Measurements from ENCODE around the gene CCDC150. TPM values are rescaled to one million over a fixed set of nuclear protein-coding genes. Genes with fewer than 3 reads are reported as not detected.

The CCDC150 gene
- total and polyA plus RNA-seq, 2 donors (not counting 1 experiment from before 2014, with no cell fraction given) = 0.70 to 4.9 TPM

DNA sequence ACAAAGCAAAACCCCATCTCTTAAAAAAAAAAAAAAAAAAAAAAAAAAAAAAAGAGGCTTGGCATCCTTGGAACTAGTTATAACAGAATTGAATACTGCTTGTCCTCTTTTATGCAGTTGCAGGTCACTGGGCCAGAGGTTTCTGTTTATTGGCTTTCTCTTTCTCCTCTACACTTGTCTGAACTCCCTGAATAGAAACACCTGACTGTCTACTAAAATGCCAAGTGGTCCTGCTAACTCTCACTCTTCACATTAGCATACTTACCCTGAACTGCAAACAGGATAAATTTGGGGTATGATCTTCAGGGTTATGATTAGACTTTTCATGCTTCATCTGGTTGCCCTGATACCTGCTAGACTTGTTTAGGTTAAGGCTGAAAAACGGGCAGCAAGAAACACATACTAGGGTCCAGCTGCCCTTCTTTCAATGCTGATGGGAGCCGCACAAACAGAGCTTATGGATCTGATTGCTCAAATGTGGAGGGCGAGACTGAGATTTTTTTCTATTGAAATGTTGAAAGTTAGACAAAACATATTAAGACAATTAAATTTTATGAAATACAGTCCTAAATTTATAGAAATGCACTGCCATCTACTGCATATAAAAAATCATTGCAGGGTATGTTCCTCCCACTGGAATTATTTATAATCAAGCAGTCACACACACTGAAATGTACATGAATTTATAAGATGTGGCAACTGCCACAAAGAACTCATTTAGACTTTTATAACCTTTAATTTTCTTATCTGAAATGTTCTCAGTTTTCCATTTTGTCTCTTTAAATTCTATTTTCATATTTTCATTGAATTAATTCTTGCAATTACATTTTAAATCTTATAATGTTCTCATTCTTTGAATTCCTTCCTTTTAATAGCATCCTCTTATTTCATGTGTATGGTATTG lies 119.2 kb downstream of the CCDC150 start:
- Histone ChIP-seq H3K27me3 (replicated peaks in 1 of 4; ENCODE audit: control extremely low read depth in 1 of 4, control insufficient read depth in 3 of 4, insufficient read depth in 4 of 4, low read length in 3 of 4) (no peaks in the 10 kb centered on the region), H2AFZ (ENCODE audit: insufficient read depth, low read depth, low read length, poor library complexity, severe bottlenecking) (no peak overlapping the region), H4K20me1 (ENCODE audit: control insufficient read depth, insufficient read depth, low read length, poor library complexity, severe bottlenecking) (no peaks in the 10 kb centered on the region), H3K79me2 (ENCODE audit: control insufficient read depth, insufficient read depth, low read length) (no peaks in the 10 kb centered on the region), H3K27ac (ENCODE audit: low read length in 2 of 2) (no peak overlapping the region), H3K9ac (ENCODE audit: low read length) (no peak overlapping the region), H3K4me2 (replicated peaks; ENCODE audit: low read depth, low read length, poor library complexity, severe bottlenecking) (no peak overlapping the region), H3K4me1 (ENCODE audit: control insufficient read depth in 2 of 2, insufficient read depth in 2 of 2, low read length in 2 of 2) (no peaks in the 10 kb centered on the region), H3K9me3 (ENCODE audit: control extremely low read depth in 1 of 3, control insufficient read depth in 2 of 3, insufficient read depth in 1 of 3, low read length in 2 of 3) (peaks cover 0 to 6% (median 0%) of the 10 kb centered on the region in 3 donors), H3K4me3 (ENCODE audit: control extremely low read depth in 1 of 5, extremely low read depth in 1 of 5, insufficient read depth in 1 of 5, low read depth in 2 of 5, low read length in 4 of 5) (no peak overlapping the region), H3K36me3 (replicated peaks in 1 of 2; ENCODE audit: control extremely low read depth in 1 of 2, control insufficient read depth in 1 of 2, extremely low read depth in 1 of 2, insufficient read depth in 2 of 2, low read length in 1 of 2) (peaks cover 0 to 1% of the 10 kb centered on the region in 2 experiments)
- Mint-ChIP-seq H3K27ac (no peak overlapping the region), H3K27me3 (no peaks in the 10 kb centered on the region), H3K4me3 (no peak overlapping the region), H3K4me1 (no peaks in the 10 kb centered on the region), H3K9me3 (ENCODE audit: insufficient read depth) (peaks cover 16% of the 10 kb centered on the region)
- ATAC-seq (ENCODE audit: low read depth) (no peak), DNase-seq (no peak)
- intact Hi-C loops (cut with micrococcal nuclease) = no loop called here
- ChIA-PET CTCF (interaction anchor here (0.6 to 1.7 kb wide), 5 partner anchors 8 to 1047 kb away, joined by 3 to 8 read pairs (median 3); partner anchors contain the start of gene DNAH7), POLR2A (no interaction called here)
- peak; percentile 24 for TF ChIP-seq CTCF (IDR thresholded peaks at IDR 0.05)
- no peak for TF ChIP-seq EZH2 (IDR thresholded peaks at IDR 0.05; ENCODE audit: borderline replicate concordance, insufficient read depth, low read depth, low read length, poor library complexity, severe bottlenecking)
- 78% methylated on average over 1 of the region's 3 CpGs for WGBS (ENCODE audit: insufficient coverage)

DNA sequence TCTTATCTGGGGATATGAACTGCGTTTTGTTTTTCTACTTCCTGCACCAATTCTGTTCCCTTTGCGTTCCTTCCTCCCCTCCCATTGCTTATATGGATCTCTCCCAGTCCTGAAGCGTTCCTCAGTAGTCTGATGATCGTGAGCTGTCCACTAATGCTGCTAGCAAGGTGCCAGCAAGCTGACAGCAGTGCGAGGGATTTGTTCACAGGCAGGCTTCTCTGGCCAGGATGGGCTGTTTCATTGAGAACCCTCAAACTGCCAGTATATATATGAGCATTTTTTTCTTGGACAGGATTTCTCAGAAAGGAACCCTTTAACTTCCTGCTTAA lies 119.8 kb downstream of the CCDC150 start:
- intact Hi-C loops (cut with micrococcal nuclease) = no loop called here
- H3K27ac Mint-ChIP-seq = no peak overlapping the region
- Histone ChIP-seq H3K4me1 (ENCODE audit: control insufficient read depth in 2 of 2, insufficient read depth in 2 of 2, low read length in 2 of 2) (no peaks in the 10 kb centered on the region), H3K4me2 (replicated peaks; ENCODE audit: low read depth, low read length, poor library complexity, severe bottlenecking) (no peak overlapping the region), H3K4me3 (ENCODE audit: control extremely low read depth in 1 of 5, extremely low read depth in 1 of 5, insufficient read depth in 1 of 5, low read depth in 2 of 5, low read length in 4 of 5) (no peak overlapping the region), H3K9ac (ENCODE audit: low read length) (no peak overlapping the region), H3K27ac (ENCODE audit: low read length in 2 of 2) (no peak overlapping the region), H2AFZ (ENCODE audit: insufficient read depth, low read depth, low read length, poor library complexity, severe bottlenecking) (no peak overlapping the region), H3K27me3 (replicated peaks in 1 of 4; ENCODE audit: control extremely low read depth in 1 of 4, control insufficient read depth in 3 of 4, insufficient read depth in 4 of 4, low read length in 3 of 4) (no peaks in the 10 kb centered on the region), H3K79me2 (ENCODE audit: control insufficient read depth, insufficient read depth, low read length) (no peaks in the 10 kb centered on the region), H4K20me1 (ENCODE audit: control insufficient read depth, insufficient read depth, low read length, poor library complexity, severe bottlenecking) (no peaks in the 10 kb centered on the region), H3K36me3 (replicated peaks in 1 of 2; ENCODE audit: control extremely low read depth in 1 of 2, control insufficient read depth in 1 of 2, extremely low read depth in 1 of 2, insufficient read depth in 2 of 2, low read length in 1 of 2) (peaks cover 0 to 7% of the 10 kb centered on the region in 2 experiments), H3K9me3 (ENCODE audit: control extremely low read depth in 1 of 3, control insufficient read depth in 2 of 3, insufficient read depth in 1 of 3, low read length in 2 of 3) (peaks cover 0 to 6% (median 0%) of the 10 kb centered on the region in 3 donors)
- no peaks in the 10 kb centered on the region for H3K27me3 Mint-ChIP-seq
- 100% methylated on average over 3 of the region's 5 CpGs for WGBS (ENCODE audit: insufficient coverage)
- CTCF ChIA-PET = interaction anchor here (0.6 to 1.7 kb wide), 2 partner anchors 8 to 691 kb away, joined by 3 to 8 read pairs; partner anchors contain the start of gene DNAH7
- no peaks in the 10 kb centered on the region for H3K4me1 Mint-ChIP-seq
- ATAC-seq (ENCODE audit: low read depth) (no peak), DNase-seq (no peak)
- peaks cover 12% of the 10 kb centered on the region for H3K9me3 Mint-ChIP-seq (ENCODE audit: insufficient read depth)
- TF ChIP-seq CTCF (IDR thresholded peaks at IDR 0.05) (no peak), EZH2 (IDR thresholded peaks at IDR 0.05; ENCODE audit: borderline replicate concordance, insufficient read depth, low read depth, low read length, poor library complexity, severe bottlenecking) (no peak)
- POLR2A ChIA-PET = no interaction called here
- H3K4me3 Mint-ChIP-seq = no peak overlapping the region

Data from B cell (primary cell).